ENCODE measurements around the gene GCNA.
"Not testable (repeated sequence)": the region's sequence is repeated elsewhere in the genome, so short reads cannot be mapped to it uniquely, and the experiment has no call there.

Gene GCNA

GRCh38 chrX:71545364-71545763, 32.9 kb upstream of the GCNA start:
- H3K4me1 Mint-ChIP-seq: peaks cover 66% of the 10 kb centered on the region
- peaks cover 18% of the 10 kb centered on the region for H3K36me3 Mint-ChIP-seq
- peak overlapping the region; percentile 85 for H3K27ac Mint-ChIP-seq
- H3K4me3 Mint-ChIP-seq: peak overlapping the region; percentile 96
- H3K9me3 Mint-ChIP-seq: no peaks in the 10 kb centered on the region
- no peaks in the 10 kb centered on the region for H3K27me3 Mint-ChIP-seq

GRCh38 chrX:71546879-71547278, 31.4 kb upstream of the GCNA start:
- Mint-ChIP-seq H3K27me3 (no peaks in the 10 kb centered on the region), H3K4me3 (peak overlapping the region; percentile 47), H3K4me1 (peaks cover 60% of the 10 kb centered on the region), H3K36me3 (peaks cover 12% of the 10 kb centered on the region), H3K27ac (peak overlapping the region; percentile 46), H3K9me3 (no peaks in the 10 kb centered on the region)

- Mint-ChIP-seq H3K36me3 (peaks cover 9% of the 10 kb centered on the region), H3K9me3 (no peaks in the 10 kb centered on the region), H3K27me3 (no peaks in the 10 kb centered on the region), H3K27ac (peak overlapping the region; percentile 59), H3K4me1 (peaks cover 56% of the 10 kb centered on the region), H3K4me3 (no peak overlapping the region)
Observed at GRCh38 chrX:71547339-71547738, 30.9 kb upstream of the GCNA start.

GRCh38 chrX:71549986-71550385, 28.3 kb upstream of the GCNA start:
- Mint-ChIP-seq H3K27ac (peak overlapping the region; percentile 51), H3K27me3 (no peaks in the 10 kb centered on the region), H3K4me1 (peaks cover 35% of the 10 kb centered on the region), H3K4me3 (no peak overlapping the region), H3K36me3 (peaks cover 5% of the 10 kb centered on the region), H3K9me3 (no peaks in the 10 kb centered on the region)

- peaks cover 5% of the 10 kb centered on the region for H3K36me3 Mint-ChIP-seq
- H3K4me1 Mint-ChIP-seq: peaks cover 35% of the 10 kb centered on the region
- H3K27me3 Mint-ChIP-seq: no peaks in the 10 kb centered on the region
- H3K9me3 Mint-ChIP-seq: no peaks in the 10 kb centered on the region
- H3K27ac Mint-ChIP-seq: peak overlapping the region; percentile 51
- peak overlapping the region; percentile 33 for H3K4me3 Mint-ChIP-seq
Observed at GRCh38 chrX:71550578-71550977, 27.7 kb upstream of the GCNA start.

GRCh38 chrX:71556036-71556435, 22.2 kb upstream of the GCNA start:
- H3K9me3 Mint-ChIP-seq: no peaks in the 10 kb centered on the region
- peak overlapping the region; percentile 88 for H3K27ac Mint-ChIP-seq
- peaks cover 17% of the 10 kb centered on the region for H3K4me1 Mint-ChIP-seq
- no peak overlapping the region for H3K4me3 Mint-ChIP-seq
- H3K27me3 Mint-ChIP-seq: no peaks in the 10 kb centered on the region
- peaks cover 9% of the 10 kb centered on the region for H3K36me3 Mint-ChIP-seq

GRCh38 chrX:71558920-71559319, 19.3 kb upstream of the GCNA start:
- no peak overlapping the region for H3K4me3 Mint-ChIP-seq
- no peaks in the 10 kb centered on the region for H3K9me3 Mint-ChIP-seq
- H3K27me3 Mint-ChIP-seq: no peaks in the 10 kb centered on the region
- peak overlapping the region; percentile 8 for H3K27ac Mint-ChIP-seq
- H3K4me1 Mint-ChIP-seq: peaks cover 19% of the 10 kb centered on the region
- peaks cover 14% of the 10 kb centered on the region for H3K36me3 Mint-ChIP-seq

GRCh38 chrX:71559773-71560172, 18.5 kb upstream of the GCNA start:
- not testable (repeated sequence) for H3K27me3 Mint-ChIP-seq, H3K4me3 Mint-ChIP-seq, H3K27ac Mint-ChIP-seq, H3K9me3 Mint-ChIP-seq
- H3K4me1 Mint-ChIP-seq: peaks cover 22% of the 10 kb centered on the region
- H3K36me3 Mint-ChIP-seq: peaks cover 16% of the 10 kb centered on the region

- Mint-ChIP-seq H3K4me1 (peaks cover 12% of the 10 kb centered on the region), H3K27ac (no peak overlapping the region)
Observed at GRCh38 chrX:71563921-71564320, 14.3 kb upstream of the GCNA start.

GRCh38 chrX:71565474-71566041, 12.7 kb upstream of the GCNA start:
- no peaks in the 10 kb centered on the region for H3K27me3 Mint-ChIP-seq

More at GRCh38 chrX:71563921-71564320, 14.3 kb upstream of the GCNA start:
- Mint-ChIP-seq H3K9me3 (no peaks in the 10 kb centered on the region), H3K27me3 (no peaks in the 10 kb centered on the region), H3K36me3 (peaks cover 10% of the 10 kb centered on the region), H3K4me3 (no peak overlapping the region)

GRCh38 chrX:71571390-71571789, 6.8 kb upstream of the GCNA start:
- H3K4me3 Mint-ChIP-seq, H3K4me1 Mint-ChIP-seq, H3K27me3 Mint-ChIP-seq, H3K27ac Mint-ChIP-seq, H3K36me3 Mint-ChIP-seq, H3K9me3 Mint-ChIP-seq: not testable (repeated sequence)

More at GRCh38 chrX:71565474-71566041, 12.7 kb upstream of the GCNA start:
- no peak overlapping the region for H3K4me3 Mint-ChIP-seq
- peaks cover 10% of the 10 kb centered on the region for H3K36me3 Mint-ChIP-seq
- peak overlapping the region; percentile 55 for H3K27ac Mint-ChIP-seq
- H3K9me3 Mint-ChIP-seq: no peaks in the 10 kb centered on the region
- H3K4me1 Mint-ChIP-seq: peaks cover 12% of the 10 kb centered on the region

- Mint-ChIP-seq H3K36me3 (peaks cover 3% of the 10 kb centered on the region), H3K27ac (peak overlapping the region; percentile 38), H3K4me1 (peaks cover 3% of the 10 kb centered on the region), H3K27me3 (no peaks in the 10 kb centered on the region), H3K9me3 (no peaks in the 10 kb centered on the region), H3K4me3 (no peak overlapping the region)
Observed at GRCh38 chrX:71573590-71573989, 4.6 kb upstream of the GCNA start.

GRCh38 chrX:71577682-71578081, 555 bp upstream of the GCNA start:
- H3K4me1 Mint-ChIP-seq: peaks cover 5% of the 10 kb centered on the region

GRCh38 chrX:71579136-71579989, 1.1 kb downstream of the GCNA start:
- Mint-ChIP-seq H3K9me3 (no peaks in the 10 kb centered on the region), H3K36me3 (peaks cover 6% of the 10 kb centered on the region), H3K4me3 (no peak overlapping the region), H3K4me1 (peaks cover 7% of the 10 kb centered on the region), H3K27ac (peak overlapping the region; percentile 30), H3K27me3 (no peaks in the 10 kb centered on the region)

More at GRCh38 chrX:71577682-71578081, 555 bp upstream of the GCNA start:
- H3K4me3 Mint-ChIP-seq: no peak overlapping the region
- no peak overlapping the region for H3K27ac Mint-ChIP-seq
- peaks cover 5% of the 10 kb centered on the region for H3K36me3 Mint-ChIP-seq
- H3K9me3 Mint-ChIP-seq: no peaks in the 10 kb centered on the region
- H3K27me3 Mint-ChIP-seq: no peaks in the 10 kb centered on the region

- H3K4me3 Mint-ChIP-seq: no peak overlapping the region
Observed at GRCh38 chrX:71579990-71580380, 1.7 kb downstream of the GCNA start.

GRCh38 chrX:71581210-71581609, 3.0 kb downstream of the GCNA start:
- no peaks in the 10 kb centered on the region for H3K9me3 Mint-ChIP-seq
- H3K36me3 Mint-ChIP-seq: peaks cover 5% of the 10 kb centered on the region
- no peak overlapping the region for H3K4me3 Mint-ChIP-seq
- peak overlapping the region; percentile 35 for H3K27ac Mint-ChIP-seq
- peaks cover 7% of the 10 kb centered on the region for H3K4me1 Mint-ChIP-seq
- H3K27me3 Mint-ChIP-seq: no peaks in the 10 kb centered on the region

More at GRCh38 chrX:71579990-71580380, 1.7 kb downstream of the GCNA start:
- Mint-ChIP-seq H3K27ac (peak overlapping the region; percentile 30), H3K27me3 (no peaks in the 10 kb centered on the region), H3K9me3 (no peaks in the 10 kb centered on the region), H3K36me3 (peaks cover 5% of the 10 kb centered on the region), H3K4me1 (peaks cover 7% of the 10 kb centered on the region)

All from activated naive CD4-positive, alpha-beta T cell treated with anti-CD3 and anti-CD28 coated beads, Interleukin-2, amount 50 U/mL, for 24 hours (primary cell).